ENCODE measurements around the gene APBA2.
"Not testable (repeated sequence)": the region's sequence is repeated elsewhere in the genome, so short reads cannot be mapped to it uniquely, and the experiment has no call there.

The APBA2 gene

DNA sequence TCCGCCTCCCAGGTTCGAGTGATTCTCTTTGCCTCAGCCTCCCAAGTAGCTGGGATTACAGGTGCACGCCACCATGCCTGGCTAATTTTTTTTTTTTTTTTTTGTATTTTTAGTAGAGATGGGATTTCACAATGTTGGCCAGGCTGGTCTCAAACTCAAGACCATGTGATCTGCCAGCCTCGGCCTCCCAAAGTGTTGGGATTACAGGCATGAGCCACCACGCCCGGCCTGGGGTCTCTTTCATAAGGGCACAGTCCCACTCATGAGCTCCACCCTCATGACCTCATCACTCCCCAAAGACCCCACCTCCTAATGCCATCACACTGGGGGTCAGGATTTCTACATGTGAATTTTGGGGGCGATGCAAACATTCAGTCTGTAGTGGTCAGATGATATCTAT, 159.4 kb downstream of the APBA2 start:
- DNase-seq = not testable (repeated sequence)

DNA sequence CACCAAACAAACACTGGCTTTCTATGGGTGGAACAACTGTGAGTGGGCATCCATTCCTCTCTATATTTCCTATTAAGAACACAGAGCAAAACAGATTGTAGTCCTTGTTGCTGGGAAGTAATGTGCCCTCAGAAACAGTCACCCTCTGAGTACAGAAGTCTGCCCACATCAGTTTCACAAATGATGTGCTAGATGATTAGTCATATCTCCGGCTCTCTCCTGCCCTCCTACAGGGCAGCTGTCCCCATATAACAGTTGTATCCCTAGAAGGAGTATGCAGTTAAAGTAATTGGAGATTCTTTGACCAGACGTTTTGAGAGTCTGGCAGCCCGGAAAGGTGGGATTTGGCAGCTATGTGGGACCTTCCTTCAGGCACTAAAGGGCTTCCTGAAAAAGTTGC, 159.9 kb downstream of the APBA2 start:
- DNase-seq = no peak

DNA sequence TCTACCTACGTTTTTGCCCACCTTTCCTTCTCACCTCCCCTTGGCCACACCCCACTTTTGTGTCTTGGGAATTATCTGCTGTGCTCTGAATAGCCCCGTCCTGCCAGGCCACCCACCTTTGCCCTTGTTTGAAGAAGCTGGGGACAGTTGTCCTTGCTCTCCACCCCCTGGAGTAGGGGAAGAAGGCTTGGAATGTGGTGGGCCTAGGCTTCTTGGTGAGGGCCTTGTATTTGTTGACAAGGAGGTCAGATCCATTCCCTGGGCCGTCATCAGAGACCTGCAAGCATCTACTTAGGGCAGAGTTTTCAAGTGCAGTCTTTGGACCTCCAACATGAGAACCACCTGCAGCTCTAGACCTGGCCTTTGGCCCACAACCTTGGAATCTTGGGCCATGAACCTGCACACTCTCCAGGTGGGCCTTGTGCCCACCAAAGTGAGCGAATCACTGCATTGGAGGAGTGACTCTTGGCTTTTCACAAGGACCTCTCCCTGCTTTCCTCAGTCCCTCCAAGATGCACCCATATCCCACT, 160.6 kb downstream of the APBA2 start:
- no peak for DNase-seq

DNA sequence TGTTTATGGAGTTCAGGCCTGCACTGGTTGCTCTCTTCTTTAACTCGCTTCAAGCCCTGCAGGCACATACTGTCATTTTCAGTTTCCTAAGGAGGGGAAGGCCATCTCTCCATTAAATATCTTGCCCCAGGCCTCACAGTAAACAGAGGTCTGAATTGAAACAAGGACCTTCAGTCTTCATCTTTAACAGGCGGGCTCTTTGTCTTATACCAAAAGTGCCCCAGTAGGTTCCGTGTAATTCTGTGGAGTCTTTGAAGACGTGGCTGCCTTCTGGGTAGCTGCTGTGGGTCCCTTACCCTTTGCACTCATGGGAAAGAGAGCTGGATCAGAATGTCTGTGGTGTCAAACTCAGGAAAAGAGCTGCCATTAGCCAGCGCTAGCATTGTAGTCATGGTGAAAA, 161.2 kb downstream of the APBA2 start:
- DNase-seq = no peak

DNA sequence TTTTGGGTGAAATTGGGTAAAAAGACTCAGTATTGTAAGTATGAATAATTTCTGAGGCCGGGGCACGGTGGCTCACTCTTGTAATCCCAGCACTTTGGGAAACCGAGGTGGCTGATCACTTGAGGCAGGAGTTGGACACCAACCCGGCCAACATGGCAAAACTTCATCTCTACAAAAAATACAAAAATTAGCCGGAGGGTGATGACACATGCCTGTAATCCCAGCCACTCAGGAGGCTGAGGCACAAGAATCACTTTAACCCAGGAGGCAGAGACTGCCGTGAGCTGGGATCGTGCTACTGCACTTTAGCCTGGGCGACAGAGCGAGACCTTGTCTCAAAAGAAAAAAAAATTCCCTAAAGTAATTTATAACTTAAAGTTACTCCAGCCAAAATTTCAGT, 162.2 kb downstream of the APBA2 start:
- DNase-seq = no peak

DNA sequence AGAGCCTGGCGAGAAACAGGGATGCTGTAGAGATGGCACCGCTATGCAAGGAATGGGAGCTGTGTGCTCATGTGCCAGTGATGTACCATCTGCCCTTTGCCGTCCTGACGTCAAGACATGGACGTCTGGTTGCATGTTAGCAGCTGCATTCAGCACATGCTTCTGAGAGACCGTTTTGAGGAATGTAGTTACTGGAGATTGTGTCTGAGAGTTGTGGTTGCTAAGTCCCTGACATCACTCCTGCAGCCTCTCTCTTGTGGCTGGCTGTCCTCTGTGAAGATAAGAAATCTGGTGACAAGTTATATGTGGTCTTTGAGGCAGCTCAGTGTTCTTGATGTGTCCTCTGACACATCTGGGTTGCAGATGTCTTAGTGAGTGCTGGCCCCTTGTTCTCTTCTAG, 165.1 kb downstream of the APBA2 start:
- no peak for DNase-seq

DNA sequence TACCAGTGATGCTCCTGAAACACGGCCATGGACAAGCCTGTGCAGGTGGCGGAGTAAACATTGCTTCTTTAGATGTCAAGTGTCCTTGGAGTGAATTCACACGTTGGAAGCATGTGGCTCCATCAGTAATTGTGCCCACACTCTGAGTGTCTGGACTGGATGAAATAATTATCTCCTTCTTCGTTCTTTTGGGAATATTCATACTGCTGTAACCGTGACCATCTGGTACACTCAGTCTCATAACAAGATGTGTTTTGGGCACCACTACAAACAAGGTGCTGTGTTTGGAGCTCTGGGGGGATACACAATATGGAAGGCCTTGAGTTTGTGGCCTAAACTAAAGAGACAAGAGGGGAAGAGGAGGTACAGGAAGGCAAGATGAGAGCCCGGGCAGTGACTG, 165.6 kb downstream of the APBA2 start:
- no peak for DNase-seq

DNA sequence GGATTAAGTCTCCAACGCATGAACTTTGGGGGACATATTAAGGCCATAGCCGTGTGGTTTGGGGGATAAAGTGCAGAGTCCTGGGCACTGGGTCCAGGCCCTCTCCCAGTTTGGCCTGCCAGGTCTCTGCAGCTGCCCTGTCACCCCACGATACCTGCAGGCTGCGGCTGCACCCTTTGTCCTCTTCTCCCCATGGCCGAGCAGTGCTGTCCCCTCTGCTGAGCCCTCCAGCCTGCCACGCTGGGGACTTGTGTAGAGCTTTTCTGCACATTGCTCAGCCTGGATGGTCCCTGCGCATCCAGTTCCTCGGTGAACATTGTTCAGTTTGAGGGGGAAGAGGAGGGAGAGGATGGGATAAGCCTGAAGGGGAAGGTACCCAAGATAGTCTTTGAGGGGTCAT, 167.2 kb downstream of the APBA2 start:
- no peak for DNase-seq

DNA sequence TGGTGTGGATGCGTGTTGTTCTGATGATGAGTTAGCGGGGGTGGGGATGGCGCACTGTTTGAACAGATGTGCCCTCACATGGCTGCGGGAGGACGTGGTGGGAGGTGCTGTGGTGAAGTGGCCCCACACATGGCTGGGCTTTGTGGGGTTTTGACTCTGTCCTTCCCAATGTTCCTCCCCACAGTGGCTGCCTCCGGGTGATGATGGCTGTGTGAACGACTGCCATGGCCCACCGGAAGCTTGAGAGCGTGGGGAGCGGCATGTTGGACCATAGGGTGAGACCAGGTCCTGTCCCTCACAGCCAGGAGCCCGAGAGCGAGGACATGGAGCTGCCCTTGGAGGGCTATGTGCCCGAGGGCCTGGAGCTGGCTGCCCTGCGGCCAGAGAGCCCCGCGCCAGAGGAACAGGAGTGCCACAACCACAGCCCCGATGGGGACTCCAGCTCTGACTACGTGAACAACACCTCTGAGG, 167.9 kb downstream of the APBA2 start:
- DNase-seq = no peak

DNA sequence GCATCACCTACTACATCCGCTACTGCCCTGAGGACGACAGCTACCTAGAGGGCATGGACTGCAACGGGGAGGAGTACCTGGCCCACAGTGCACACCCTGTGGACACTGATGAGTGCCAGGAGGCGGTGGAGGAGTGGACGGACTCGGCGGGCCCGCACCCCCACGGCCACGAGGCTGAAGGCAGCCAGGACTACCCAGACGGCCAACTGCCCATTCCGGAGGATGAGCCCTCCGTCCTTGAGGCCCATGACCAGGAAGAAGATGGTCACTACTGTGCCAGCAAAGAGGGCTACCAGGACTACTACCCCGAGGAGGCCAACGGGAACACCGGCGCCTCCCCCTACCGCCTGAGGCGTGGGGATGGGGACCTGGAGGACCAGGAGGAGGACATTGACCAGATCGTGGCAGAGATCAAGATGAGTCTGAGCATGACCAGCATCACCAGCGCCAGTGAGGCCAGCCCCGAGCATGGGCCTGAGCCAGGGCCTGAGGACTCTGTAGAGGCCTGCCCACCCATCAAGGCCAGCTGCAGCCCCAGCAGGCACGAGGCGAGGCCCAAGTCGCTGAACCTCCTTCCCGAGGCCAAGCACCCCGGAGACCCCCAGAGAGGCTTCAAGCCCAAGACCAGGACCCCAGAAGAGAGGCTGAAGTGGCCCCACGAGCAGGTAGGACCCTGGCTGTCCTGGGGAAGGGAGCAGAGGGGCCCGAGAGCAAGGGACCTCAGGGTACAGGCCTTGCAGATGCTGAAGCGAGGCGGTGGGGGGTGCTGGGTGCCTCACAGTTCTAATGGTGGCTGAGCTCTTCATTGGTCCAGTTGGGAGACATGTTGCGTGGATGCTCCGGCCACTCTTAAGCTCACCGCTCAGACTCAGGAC, 168.6 kb downstream of the APBA2 start:
- no peak for DNase-seq

DNA sequence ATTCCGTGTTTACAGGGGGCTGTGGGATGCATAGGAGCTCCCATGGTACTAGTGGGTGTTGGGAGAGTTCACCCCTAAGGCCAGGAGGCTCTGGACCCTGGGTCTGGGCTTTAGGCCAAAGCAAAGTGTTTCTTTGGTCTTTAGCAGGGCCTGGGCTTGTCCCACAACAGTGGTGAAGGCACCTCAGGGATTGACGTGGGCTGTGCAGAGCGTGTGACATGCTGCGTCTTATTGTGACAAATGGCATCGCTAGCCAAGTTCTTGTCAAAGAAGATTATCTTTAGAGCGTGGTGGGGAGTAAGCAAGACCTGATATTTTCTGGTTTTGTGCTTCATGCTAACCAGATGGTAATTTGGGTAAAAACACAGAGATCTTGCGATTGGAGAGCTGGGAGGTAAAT, 170.1 kb downstream of the APBA2 start:
- no peak for DNase-seq

DNA sequence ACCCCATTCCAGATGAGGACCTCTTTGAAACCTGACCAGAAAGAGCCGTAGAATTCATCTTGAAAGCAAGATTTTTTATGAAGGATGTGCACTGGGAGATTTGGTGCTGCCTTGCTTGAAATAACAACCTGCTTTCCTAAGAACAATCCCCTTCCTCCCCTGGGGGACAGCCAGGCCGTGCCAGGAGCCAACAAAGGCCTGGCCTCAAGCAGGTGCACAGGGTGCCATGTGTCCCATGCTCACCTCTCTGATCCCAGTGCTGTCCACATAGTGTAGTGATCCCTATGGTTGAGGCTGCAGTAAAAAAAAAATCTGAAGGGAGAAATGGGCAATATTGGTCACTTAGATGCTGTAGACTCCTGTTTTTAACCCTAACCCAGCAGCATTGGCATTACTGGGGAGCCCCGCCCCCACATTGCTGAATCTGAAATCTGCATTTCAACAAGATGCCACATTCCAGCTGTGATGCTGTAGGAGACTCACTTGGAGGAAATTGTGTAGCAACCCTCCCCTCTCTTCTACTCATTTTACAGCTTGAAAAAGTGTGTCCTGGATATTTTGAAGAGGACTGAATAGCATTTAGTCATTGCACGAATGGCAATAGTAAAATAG, 171.2 kb downstream of the APBA2 start:
- DNase-seq = no peak

DNA sequence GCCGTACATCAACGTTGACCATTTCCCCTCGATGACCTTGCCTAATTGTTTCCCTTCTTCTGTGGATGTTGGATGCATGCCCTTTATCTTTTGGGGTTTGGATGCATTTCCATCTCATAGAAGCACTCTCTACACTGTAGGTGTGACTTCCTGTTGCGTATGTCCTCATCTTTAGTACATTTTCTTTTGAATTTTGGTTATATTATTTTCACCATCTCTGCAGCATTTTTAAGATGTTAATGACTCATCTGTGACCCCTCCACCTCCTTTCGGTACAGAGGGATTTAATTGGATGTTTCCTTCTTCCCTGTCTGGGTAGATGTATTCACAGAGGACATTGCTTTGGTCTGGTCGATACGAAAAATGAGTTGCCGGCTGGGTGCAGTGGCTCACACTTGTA, 172.1 kb downstream of the APBA2 start:
- DNase-seq = no peak

DNA sequence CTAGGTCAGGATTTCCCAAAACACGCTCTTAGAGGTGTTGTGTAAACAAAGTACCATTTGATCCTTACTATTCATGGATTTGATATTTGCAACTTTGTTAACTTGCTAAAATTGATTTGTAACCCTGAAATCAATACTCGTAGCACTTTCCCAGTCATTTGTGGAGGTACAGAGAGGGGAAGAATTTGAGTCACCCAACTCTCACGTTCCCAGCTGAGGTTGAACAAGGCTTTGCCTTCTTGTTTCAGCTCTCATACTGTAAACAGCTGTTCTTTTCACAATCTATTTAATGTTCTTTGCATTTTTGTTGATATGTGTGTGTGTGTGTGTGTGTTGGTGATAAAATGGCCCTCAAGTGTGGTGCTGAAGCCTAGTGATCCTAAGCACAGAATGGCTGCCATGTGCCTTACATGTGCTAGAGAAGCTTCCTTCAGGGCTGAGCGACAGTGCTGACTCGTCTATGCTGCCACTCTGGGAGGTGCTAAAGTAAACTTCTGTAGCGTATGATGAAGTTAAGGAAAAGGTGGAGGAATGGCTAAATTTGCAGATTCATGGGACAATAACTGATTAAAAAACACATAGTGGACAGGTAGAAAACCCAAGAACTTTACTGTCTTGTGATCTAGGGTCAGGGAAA, 173.2 kb downstream of the APBA2 start:
- no peak for DNase-seq

DNA sequence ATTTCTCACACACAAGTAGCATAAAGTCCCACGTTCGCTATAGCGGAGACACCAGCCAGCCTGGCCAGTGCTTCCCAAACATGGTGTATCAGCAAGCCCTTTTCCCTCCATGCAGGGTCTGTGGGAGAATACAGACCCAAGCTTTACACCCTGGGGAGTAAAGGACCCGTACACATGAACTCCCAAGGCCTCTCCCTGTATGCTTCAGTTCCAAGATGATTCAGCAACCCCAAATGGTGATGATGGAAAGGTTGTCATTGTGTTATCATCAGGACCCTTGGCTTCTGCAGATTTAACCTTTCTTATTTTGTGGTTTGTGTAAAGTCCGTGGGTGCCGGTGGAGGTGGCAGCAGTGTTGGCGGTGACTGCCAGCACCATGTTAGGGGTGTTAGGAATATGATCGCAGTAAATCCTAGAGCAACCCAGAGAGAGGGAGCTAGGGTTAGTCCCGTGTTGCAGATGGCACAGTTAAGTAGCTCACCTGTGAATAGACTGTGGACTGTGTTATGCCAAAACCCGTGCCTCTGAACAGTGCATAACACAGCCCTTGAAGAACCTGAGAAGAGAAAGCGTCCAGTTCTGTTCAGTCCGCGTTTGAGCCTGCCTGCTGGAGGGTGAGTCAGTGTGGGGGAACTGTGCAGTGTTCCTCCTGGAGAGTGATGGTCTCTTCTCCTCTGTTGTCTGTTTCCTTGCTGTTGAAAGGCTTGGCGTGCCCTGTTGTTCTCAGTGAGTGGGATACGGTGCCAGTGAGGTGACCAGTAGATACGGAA, 174.3 kb downstream of the APBA2 start:
- DNase-seq = no peak

DNA sequence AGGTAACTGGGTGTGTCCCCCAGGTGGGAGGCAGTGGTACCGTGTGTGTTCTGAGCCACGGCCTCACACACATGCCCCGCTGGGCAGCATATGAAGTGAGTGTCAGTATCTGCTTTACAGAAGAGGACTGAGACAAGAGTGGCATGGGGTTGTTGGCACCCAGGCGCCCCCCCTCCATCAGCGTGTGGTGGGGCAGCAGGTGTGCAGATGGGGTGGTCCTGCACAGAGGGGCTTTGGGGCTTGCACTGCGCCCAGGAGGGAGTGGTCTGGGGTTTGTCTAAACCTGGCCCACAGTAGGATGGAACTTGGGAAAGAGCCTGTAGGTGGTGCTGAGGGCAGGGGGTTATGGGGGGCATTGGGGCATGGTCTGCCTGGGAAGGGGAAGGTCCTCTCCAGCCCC, 176.0 kb downstream of the APBA2 start:
- DNase-seq = no peak

DNA sequence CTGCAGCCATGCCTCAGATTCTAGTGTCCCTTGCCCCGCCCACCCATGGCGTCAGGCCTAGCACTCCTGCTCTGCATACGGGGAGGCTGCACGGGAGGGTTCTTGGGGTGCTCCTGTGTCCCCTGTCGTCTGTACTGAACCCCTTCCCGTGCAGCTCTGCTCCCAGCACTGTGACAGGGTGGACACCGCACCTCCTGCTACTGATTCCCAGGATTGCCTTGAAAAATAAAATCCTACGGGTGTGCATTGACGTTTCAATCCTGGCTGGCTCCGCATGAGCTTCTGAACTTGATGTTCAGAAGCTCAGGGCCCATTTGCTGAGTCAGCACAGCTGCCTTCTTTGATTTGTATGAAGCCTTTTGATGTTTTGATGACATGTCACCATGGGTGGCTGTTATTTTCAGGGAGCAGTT, 176.4 kb downstream of the APBA2 start:
- no peak for DNase-seq

DNA sequence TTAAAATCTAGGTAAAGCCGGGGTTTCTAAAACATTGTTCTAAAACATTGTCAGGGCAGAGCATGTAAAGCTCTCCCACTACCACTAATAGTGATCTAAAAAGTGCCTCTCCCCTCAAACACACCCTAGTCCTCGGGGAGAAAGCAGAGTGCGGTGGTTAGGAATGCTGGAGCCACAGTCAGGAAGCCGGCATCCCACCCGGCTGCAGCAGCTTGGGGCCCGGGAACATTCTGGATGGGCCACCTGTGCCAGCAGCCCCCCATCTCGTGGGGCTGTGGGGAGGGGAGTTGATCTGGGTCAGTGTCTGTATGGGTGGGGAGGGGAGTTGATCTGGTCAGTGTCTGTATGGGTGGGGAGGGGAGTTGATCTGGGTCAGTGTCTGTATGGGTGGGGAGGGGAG, 176.9 kb downstream of the APBA2 start:
- DNase-seq = no peak

DNA sequence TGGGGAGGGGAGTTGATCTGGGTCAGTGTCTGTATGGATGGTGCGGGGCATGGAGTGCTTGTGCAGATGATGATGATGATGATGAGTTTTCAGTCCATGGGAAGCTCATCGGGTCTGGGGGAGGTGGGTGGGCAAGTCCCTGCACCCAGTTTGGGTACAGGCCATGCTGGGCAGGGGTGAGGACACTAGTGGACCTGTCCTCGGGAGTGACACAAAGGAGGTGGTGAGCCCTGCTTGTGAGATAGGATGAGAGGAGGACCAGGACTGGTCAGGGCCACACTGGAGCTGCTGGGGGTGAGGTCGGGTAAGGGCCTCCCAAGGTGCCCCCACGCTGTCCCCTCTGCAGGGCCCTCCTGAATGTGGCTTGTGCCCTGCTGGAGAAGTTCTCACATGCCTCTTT, 177.9 kb downstream of the APBA2 start:
- no peak for DNase-seq

DNA sequence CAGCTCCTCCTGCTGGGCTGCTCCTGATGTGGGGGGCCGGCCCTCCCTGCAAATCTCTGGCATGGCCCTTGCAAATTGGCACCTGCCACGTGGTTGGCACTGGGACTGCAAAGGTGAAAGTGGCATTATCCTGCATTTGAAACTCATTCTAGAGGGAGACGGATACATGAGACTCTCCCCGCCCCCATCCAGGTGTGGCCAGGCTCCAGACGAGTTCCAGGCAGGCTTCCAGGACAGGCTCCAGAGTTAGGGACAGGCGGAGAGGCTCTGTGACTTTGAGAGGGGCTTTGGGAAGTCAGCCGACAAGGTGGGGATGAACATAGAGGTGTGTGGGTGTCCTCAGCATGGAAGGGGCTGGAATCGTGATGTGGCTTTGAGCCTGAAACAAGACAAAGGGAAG, 178.5 kb downstream of the APBA2 start:
- no peak for DNase-seq

DNA sequence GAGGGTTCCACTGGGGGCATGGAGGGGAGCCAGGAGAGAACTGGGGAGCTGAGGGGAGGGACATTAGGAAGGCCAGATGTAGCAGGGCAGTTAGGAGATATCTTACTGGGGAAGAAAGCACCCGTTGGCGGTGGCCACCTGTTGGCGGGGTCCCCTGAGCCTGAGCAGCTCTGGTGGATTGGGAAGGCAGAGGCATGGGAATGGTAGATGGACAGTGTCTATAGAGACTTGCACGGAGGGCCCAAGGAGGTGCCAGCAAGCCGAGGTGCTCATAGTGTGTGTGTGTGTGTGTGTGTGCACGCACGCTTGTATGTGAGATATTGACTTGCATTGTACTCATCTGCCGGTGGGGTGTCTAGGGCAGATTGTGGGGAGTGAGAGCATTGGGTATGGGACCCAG, 179.0 kb downstream of the APBA2 start:
- DNase-seq = no peak

DNA sequence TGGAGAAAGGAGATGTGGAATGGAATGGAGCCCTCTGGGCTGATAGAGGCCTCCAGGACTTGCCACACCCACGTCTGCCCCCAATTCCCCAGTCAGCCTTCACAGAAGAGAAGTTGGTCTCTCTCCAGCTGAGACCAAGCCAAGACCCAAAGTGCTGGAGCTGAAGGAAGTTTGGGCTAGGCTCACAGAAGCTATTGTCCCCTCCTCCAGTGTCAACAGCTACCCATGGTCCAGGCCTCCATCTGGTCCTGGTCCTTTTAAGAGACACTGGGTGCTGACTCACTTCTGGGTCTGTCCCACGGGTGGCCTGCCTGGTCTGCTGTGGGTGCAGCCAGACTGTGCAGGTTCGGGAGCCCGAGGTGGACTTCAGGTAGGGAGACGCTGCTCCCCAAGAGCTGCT, 179.8 kb downstream of the APBA2 start:
- DNase-seq = no peak

DNA sequence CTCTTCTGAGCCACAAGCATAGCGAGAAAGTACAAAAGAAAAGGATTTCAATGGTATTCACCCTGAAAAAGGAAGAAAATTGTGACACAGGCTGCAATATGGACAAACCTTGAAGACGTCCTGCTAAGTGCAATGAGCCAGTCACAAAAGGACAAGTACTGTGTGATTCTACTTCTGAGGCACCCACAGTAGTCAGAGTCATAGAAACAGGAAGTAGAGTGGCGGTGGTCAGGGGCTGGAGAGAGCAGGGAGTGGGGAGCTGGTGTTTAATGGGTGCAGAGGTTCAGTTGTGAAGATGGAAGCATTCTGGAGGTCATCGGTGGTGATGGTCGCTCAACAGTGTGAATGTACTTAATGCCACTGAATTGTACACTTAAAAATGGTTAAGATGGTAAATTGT, 180.5 kb downstream of the APBA2 start:
- DNase-seq = no peak
